ENCODE data around the gene DUSP5.

GRCh38 chr10:110490640-110491039, 7.1 kb upstream of the DUSP5 start:
- TF ChIP-seq CTCF (IDR thresholded peaks at IDR 0.05) (no peak), EP300 (IDR thresholded peaks at IDR 0.05; ENCODE audit: low read depth) (no peak), POLR2AphosphoS5 (IDR thresholded peaks at IDR 0.05) (no peak)

Measured in transverse colon (tissue), 4 donors.